ENCODE data around the gene LIG1.

DNA sequence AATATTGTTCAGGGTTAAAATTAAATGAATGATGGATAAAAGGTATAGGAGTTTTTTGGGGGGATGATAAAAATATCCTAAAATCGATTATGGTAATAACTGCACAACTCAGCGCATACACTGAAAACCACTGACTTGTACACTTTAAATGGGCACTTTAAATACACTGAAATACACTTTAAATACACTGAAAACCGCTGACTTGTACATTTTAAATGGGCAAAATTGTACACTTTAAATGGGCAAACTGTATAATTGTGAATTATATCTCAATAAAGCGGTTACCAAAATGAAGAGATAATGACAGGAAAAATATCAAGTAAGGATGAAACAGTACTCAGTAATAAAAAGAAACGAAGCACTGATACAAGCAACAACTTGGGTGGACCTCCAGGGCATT is 1.5 kb downstream of the LIG1 start:
- no peak for TF ChIP-seq POLR2AphosphoS5 (IDR thresholded peaks at IDR 0.05; ENCODE audit: borderline replicate concordance, low read depth, low read length)
- no peak for TF ChIP-seq EZH2 (IDR thresholded peaks at IDR 0.05)
